SIG-M5 (cell line): ENCODE measurements around the gene OGN.

Source experiments
- DNase-seq: peaks from one replicate; lab custom pipeline; 2025; lab: John Stamatoyannopoulos, UW

The OGN gene

DNA sequence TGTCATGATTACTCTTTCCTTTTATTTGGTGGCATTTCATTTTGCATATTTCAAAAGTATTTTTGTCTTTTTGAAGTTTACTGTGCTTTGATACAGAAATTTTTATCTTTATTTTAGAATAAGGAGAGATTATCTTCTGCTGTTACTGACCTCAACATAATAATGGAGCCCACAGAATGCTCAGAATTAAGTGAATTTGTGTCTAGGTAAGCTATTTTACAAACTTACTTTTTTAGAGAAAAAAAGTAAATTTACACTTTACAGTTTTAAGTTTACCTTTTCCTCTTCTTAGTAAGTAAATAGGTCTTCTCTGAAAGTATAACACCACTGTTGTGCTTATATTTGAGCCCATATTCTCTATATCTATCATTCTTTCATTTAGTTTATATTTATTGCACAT, 58.8 kb downstream of the OGN start:
- DNase-seq, result no peak

DNA sequence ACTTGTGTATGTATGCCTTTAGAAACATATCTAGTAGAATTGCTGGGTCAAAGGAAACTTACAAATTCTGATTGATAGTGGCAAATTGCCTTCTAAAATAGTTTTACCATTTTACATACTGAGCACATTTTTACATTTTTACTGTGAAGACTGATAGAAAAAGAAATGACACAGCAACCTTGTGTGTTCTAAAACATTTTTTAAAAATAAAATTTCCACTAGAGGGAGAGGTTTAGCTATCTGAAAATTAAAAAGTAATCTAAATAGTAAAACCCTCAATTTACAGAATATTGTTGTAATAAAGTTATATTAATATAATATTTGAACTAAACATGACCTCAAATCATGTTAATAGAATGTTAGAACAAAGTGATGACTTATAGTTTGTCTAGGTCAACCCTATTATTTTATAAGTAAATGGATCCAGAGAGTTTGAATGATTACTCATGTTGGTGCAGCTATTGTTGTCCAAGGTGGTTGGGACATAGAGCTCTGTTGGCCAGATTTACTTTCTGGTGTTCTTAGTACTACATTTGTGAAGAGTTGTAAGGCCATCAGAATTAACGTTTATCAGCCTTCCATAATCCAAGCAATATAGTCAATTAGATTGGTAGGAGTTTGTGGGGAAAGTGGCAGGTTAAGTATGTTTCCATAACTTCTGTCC, 61.4 kb downstream of the OGN start:
- DNase-seq, result no peak

DNA sequence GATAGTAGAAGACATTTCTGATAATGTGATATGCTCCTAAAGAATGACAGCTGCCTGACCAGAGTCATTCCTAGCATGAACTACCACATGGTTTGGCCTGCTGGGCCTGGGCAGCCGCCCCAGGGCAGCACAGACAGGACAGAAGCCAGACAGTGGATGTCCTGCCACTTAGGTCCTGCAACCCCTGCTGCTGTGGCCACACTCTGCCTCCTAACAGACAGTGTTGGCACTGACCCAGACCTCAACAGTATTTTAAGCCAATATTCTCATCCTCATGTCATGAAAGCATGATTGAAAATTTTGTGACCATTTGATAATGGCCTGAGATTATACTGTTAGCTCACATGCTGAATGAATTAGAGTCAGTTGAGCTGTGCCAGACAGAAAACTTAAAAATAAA, 62.8 kb downstream of the OGN start:
- DNase-seq, result no peak

DNA sequence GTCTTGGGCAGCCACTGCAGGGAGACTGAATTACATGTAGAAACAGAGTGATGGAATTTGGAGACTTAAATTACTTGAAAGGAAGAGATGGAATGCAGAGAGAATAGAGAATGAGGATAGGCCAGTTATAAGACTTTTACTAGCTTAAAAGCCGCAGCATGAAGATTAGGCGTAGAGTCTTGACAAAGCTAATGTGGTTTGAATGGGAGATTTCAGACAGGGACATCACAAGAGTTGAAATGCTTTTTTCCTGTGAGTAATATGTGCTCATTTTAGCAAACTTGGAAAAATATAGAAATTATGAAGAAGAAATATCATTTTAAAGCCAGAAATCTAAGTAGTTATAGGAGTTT, 71.1 kb downstream of the OGN start:
- DNase-seq, result no peak
